Right lung (tissue), 5 donors: ENCODE measurements around the gene LDAF1. TPM values are rescaled to one million over a fixed set of nuclear protein-coding genes. Genes with fewer than 3 reads are reported as not detected.
A peak's percentile ranks its signal among the peaks of the same experiment; 100 is the strongest.
"Not testable (repeated sequence)": the region's sequence is repeated elsewhere in the genome, so short reads cannot be mapped to it uniquely, and the experiment has no call there.

ENCODE experiments used
- DNase-seq, 2 donors: peaks; one replicate each; pipeline ENCODE4 v3.0.0-alpha.2; 2013
- polyA plus RNA-seq, 5 donors: library from polyadenylated mRNA; unstranded; fragments of 120-200 nt; gene quantifications; one replicate each; pipeline versions ENCODE4 v1.2.1 to v1.2.3, GENCODE V29; 2013; ENCODE audit warnings: inconsistent platforms in 1 of 5, low replicate concordance in 1 of 5; ENCODE audit not compliant: insufficient read length in 5 of 5, insufficient read depth in 1 of 5

The LDAF1 gene
- polyA plus RNA-seq, 5 donors, result 34.9 to 45.7 (median 39.4) TPM

GRCh38 chr16:21190599-21190998 lies 32.1 kb downstream of the LDAF1 start:
- DNase-seq, result no peak

GRCh38 chr16:21192991-21193390 lies 34.5 kb downstream of the LDAF1 start:
- DNase-seq, result no peak

- DNase-seq, result no peak
Measured at GRCh38 chr16:21194771-21195301, 36.4 kb downstream of the LDAF1 start.

DNA sequence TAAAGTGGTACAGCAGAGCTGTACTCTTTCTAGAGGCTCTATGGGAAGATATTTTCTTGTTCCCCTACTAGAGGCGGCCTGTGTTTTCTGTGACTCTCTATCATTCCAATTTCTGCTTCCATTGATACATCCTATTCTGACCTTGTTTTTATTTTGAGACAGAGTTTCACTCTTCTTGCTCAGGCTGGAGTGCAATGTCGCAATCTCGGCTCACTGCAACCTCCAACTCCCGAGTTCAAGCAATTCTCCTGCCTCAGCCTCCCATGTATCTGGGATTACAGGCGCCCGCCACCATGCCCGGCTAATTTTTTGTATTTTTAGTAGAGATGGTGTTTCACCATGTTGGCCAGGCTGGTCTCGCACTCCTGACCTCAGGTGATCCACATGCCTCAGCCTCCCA lies 36.9 kb downstream of the LDAF1 start:
- DNase-seq, result not testable (repeated sequence)

- DNase-seq, result no peak
Measured at GRCh38 chr16:21197112-21197511, 38.6 kb downstream of the LDAF1 start.

DNA sequence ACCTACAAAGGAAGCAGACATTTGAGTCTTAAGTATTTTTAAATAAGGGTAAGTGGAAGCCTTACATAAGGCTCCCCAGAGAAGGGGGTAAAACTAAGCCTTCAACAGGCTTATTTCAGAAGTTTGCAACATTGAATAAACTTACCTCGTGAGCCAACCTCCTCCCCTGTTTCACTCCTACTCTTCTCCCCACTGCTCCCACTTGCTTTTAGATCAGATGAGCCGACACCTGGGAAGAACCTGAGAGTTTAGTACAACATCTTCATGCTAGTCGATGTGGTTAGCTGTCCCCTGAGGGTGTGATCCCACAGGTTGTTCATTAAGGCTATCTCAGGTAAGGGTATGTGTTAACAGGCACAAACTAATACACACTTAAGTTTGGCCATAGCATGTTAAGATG lies 39.1 kb downstream of the LDAF1 start:
- DNase-seq, result no peak

DNA sequence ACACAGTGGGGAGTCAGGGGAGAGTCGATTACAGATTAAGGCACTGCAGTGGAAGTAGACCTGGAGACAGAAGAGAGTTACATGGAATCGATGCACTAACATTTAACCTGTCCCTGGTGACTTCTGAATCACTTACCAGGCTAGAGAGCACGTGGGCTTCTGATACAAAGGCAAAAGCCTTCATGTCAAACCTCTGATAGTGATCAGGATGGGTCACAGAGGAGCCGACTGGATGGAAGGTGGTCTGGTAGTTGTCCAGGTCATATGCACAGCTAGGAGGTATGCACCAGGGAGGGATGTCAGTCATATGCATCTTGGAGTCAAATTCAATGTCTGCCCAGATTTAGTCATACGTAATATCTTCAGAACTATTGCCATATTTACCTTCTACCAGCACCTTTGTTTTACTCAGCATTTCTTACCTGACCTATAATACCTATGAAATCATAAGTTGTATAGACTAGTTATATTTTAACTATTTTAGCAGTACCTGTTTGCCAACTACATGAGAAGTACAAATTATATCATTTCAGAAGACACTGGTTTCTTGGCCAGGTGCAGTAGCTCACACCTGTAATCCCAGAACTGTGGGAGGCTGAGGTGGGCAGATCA lies 41.2 kb downstream of the LDAF1 start:
- DNase-seq, result no peak

GRCh38 chr16:21203155-21203797 lies 44.8 kb downstream of the LDAF1 start:
- DNase-seq, result no peak

DNA sequence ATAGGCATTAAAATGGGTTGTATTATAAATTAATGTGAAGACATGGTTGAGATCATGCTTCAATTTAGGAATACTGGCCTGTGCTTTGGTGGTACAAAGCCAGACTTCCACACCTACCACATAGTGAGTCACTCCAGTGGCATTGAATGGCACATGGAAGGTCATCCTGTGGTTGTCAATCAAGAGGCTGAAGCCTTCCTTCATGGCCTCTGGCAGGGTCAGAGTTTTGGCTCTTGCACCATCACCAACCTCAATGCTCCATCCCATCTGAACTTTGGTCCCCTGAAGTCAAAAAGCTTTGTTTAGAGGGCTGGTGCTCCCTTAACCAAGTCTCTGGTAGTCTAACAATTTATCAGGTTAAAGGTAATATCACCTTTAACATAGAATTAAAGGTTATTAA lies 46.8 kb downstream of the LDAF1 start:
- DNase-seq, result no peak

DNA sequence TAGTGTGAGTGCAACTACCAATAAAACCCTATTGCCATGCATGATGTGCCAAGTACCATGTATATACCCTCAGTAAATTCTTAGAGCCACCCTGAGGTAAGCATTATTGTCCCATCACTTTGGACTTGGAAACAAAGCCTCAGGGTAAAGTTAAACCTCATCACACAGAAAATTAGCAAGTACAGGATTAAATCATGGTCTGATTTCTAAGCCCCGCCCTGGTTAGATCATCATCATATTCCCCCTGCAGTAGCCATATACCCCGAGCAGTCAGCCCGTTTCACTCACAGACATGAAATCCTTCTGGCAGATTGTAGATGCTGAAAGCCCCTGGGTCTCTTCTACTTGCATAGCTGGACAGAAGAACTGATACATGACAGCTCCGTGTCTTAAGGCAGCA lies 48.1 kb downstream of the LDAF1 start:
- DNase-seq, result no peak

DNA sequence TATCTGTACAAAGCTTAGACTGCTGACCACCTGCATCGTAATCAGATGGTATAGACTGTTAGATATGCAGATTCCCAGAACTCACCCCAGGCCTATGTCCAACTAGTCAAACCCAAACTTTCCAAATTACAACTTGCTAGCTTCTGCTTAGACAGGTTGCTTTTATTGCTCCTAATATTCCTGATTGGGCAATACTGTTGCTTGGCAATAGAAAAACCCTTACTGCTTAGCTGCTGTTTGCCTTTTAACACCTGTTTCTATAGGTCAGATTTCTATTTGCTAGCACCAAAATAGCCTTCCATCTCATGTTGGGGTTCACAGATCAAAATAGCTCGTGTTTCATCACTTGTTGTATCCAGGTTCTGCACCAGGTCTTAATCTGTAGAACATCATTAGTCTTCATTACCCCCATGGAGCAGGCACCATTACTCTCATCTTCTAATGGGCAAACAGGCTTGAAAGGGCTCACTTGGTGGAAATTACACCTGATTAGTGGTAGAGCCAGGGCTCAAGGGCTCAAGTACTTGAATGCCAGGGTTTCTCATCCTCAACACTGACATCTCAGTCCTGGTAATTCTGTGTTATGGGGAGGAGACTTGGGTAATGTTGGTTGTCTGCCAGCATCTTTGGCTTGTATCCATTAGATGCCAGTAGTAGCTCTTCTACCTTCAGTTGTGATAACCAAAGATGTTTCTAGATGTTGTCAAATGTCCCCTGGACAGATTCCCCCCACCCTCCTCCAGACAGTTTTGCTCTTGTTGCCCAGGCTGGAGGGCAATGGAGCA lies 50.2 kb downstream of the LDAF1 start:
- DNase-seq, result no peak

- no peak for DNase-seq
Measured at GRCh38 chr16:21211486-21211885, 53.0 kb downstream of the LDAF1 start, which contains the start of gene ZP2. Gene ZP2 (minus strand): TSS chr16:21211574. CDS start chr16:21211547, 27 bp downstream.

- no peak for DNase-seq
Measured at GRCh38 chr16:21214086-21214485, 55.6 kb downstream of the LDAF1 start.

DNA sequence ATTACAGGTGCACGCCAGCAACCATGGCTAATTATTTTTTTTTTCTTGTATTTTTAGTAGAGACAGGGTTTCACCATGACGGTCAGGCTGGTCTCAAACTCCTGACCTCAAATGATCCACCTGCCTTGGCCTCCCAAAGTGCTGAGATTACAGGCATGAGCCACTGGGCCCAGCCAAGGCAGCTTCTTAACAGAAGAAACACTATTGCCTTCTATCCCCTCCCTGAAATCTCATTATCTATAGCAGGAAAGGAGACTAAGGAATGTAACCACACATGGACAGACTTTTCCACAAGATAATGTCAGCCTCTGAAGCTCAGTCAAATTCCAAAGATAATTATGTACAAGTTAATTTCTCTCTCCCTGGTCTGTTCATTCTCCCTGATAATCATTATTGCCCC lies 58.6 kb downstream of the LDAF1 start:
- no peak for DNase-seq

DNA sequence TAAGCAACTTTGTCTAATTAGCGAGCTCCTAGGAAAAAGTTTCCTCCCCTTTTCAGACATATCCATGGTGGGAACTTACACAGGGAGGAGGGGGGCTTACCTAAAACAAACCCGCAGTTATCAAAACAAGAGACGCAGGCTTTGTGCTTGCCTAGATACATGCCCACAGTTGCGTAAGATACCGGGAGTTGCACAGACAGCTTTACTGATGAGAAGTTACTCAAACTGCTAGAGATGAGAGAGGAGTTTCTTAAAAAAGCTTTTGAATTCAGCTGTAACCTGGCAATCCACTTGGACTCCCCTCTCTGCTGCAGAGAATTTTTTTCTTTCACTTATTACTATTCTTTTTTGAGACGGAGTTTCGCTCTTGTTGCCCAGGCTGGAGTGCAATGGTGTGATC lies 59.7 kb downstream of the LDAF1 start:
- DNase-seq, result no peak

DNA sequence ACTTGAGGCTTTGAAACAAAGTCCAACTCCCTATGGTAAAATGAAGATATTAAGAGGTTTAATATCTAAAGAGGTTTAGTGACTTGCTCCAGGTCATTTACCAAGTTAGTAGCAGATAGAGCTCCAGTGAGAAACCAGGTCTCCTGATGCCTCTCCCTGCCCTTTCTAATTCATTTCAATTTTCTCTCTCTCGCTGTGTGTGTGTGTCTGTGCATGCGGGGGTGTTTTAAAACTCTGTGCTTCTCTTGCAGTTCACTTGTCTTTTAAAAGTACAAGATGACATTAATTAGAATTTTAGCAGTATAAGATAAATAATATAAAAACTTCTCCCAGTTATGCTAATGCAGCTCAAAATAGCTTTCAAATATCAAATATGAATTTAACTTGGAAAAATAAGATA lies 61.1 kb downstream of the LDAF1 start:
- DNase-seq, result no peak

DNA sequence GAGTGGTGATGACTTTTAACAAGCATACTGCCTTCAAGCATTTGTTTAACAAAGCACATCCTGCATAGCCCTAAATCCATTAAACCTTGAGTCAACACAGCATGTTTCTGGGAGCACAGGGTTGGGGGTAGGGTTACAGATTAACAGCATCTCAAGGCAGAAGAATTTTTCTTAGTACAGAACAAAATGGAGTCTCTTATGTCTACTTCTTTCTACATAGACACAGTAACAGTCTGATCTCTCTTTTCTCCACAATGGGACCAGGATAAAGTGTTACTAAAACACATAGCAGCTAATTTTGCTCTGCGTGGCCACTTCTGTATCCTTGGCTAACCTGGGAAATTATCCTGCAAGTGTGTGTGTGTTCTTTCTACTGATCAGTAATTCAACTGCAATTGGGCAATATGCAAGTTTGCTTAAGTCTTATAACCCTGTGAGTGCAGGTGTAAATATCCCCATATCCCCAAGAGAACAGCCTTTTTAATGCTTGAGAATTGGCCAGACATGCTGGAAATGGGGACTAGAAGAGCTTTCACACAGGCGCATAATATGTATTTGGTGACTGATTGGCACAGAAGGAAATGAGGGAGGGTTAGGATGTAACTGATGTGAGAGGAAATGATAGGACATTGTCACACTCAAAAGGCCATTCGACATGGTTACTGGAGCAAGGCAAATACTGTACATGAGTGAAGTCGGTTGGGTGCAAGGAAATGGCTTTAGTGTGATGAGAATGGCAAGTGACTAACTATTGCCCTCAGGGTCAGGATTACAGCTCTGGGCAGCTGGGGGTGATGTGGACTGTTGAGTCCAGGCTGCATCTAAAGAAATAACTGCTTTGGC lies 64.2 kb downstream of the LDAF1 start:
- peak in 1 of 2 donors; percentile 11 for DNase-seq

DNA sequence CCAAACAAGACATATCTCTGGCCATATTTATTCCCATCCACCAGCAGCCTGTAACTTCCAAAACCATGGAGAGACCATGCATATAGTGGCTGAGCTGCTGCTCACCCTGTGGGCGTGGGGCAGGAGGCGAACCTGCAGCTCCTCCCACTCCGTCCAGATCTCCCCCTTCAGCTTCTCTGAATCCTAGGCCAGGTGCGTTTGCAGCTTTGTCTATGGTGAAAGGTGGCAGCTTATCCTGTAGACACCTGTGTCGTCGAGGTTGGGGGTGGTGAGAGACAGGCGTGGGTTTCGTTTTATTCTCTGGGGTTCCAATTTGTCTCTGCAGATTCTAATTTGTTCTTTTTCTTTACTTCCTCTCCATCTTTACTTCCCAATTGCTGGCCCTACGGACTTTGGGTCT lies 65.3 kb downstream of the LDAF1 start:
- DNase-seq, result no peak

DNA sequence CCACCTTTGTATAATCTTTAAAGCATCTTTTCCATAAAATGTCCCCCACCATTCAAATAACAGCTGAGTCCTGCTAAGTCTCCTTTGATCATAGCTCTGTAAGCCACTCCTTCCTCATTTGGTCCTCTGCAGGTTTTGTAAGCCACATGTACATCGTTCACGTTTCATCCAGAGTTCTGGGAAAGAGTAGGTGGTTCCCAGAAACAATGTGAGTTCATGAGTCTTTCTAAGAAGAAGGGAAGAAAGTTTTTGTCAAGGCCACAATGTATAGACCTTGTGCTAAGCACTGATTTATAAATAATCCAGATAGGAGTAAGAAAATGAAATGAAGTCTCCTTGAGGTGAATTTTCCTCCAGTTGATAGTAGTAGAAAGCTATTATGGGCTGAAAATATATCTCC lies 66.3 kb downstream of the LDAF1 start:
- no peak for DNase-seq

DNA sequence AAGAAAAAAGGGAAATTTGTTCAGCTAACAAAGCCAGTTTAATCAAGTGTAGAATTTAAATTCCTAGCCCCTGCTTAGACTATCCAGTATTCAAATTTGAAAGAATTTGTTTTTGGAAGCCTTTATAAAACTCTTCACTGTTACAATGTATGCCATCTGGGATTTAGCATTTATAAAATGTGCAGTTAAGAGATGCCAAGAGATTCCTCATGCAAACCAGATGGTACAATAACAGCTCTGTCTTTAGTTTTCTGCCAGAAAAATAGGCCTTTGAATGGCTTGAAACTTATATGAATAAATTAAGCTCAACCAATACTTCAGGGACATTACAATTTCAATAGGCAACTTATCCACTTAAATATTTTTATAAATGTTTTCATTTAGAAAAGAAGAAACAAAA lies 68.3 kb downstream of the LDAF1 start:
- DNase-seq, result no peak

DNA sequence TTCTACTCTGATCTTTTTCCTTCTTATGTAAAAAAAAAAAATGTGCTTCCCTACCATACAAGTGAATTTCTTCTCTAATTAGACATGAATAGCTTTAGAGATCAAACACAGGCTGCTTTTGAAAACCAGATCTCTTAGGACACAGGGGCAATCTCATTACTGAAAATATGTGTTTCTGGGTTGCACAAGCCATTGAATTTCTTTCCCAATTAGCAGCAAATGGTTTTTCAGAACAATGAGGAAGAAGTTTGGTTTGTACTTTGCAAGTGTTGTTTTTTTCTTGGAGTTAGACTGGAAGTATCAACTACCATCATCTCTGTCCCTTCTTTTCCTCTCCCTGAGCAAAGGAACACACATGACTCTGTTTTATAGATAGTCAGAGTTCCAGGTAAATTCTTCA lies 69.4 kb downstream of the LDAF1 start:
- no peak for DNase-seq

DNA sequence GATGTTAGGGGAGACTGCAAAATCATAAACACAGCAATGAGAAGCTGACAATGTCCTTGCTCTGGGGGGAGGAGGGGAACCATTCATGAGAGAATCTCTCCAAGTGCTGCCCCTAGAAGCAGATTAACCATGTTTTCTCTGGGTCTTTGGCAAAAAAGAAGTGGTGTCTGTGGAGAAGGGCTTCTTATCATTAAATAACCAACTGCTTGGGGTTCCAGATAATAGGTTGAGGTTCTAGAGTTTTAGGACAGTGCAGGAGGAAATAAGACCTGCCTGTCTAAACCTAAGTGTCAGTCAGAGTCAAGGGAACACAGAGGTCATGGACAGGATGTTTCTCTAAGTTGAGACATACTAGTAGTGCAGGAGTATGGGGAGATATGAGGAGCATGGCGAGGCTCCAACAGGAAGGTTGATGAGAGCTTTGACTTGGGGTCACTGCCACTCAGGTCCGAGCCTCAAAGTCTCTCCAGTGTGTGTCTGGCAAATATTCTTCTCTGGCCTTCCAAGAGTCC lies 69.9 kb downstream of the LDAF1 start:
- DNase-seq, result no peak
